ENCODE data around the gene SELE. TPM values are rescaled to one million over a fixed set of nuclear protein-coding genes. Genes with fewer than 3 reads are reported as not detected.

The SELE gene
- total and polyA plus RNA-seq, 9 of the 15 experiments (the other 6 are each of a cell fraction or from before 2014, with no cell fraction given), result 0.08 TPM; not detected in 8

DNA sequence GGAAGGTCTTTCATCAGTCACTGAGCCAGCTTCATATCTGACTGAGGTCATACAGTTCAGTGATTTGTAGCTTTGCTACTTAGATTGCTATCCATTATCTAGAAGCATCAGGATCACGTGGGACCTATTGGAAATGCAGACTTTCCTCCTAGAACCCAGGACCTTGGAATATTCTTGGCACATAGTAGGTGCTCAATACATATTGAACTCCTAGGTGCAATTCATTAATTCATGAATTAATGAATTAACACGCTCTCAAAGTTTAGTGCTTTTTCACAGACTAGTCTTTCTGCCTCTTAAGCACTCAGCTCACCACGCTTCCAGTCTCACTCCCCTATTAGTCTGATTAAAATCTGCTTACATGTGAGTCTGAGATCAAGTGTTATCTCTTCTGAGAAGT, 48.7 kb upstream of the SELE start:
- FAIRE-seq (peak; percentile 52), DNase-seq (ENCODE audit: extremely low read depth in 1 of 4, low spot score in 3 of 4) (no peak), ATAC-seq (no peak)
- no TSS peak for BruUV-seq (replicated peaks)
- Histone ChIP-seq H3K4me2 (ENCODE audit: insufficient read depth, low read length) (no peak overlapping the region), H3K27ac (ENCODE audit: extremely low read depth, low read depth, low read length) (no peak overlapping the region), H3K9me1 (ENCODE audit: control insufficient read depth, insufficient read depth, low read length) (no peaks in the 10 kb centered on the region), H2AFZ (ENCODE audit: low read depth, low read length) (no peak overlapping the region), H3K79me2 (ENCODE audit: control insufficient read depth, insufficient read depth, low read length) (no peaks in the 10 kb centered on the region), H3K9me3 (replicated peaks; ENCODE audit: control insufficient read depth, insufficient read depth, low read depth, low read length) (no peaks in the 10 kb centered on the region), H3K36me3 (ENCODE audit: control insufficient read depth, insufficient read depth, low read length) (no peaks in the 10 kb centered on the region), H3K4me1 (replicated peaks in 1 of 2; ENCODE audit: control insufficient read depth in 2 of 2, insufficient read depth in 2 of 2, low read length in 2 of 2) (peaks cover 0 to 3% of the 10 kb centered on the region in 2 experiments; a peak in 1 of 5 replicates), H3K27me3 (ENCODE audit: control insufficient read depth in 2 of 2, insufficient read depth in 2 of 2, low read length in 2 of 2) (peaks cover 2 to 14% of the 10 kb centered on the region in 2 experiments; a peak in 3 of 5 replicates), H4K20me1 (replicated peaks; ENCODE audit: control insufficient read depth, insufficient read depth, low read length) (no peaks in the 10 kb centered on the region), H3K4me3 (no peak overlapping the region), H3K9ac (ENCODE audit: insufficient read depth in 1 of 2, low read depth in 2 of 2, low read length in 2 of 2) (no peak overlapping the region)
- intact Hi-C loops (cut with micrococcal nuclease), result no loop called here
- in situ Hi-C loops (cut with MboI), result no loop called here
- WGBS (ENCODE audit: insufficient coverage, low coverage, missing lambda C conversion rate), result 3% methylated on average over 3 of the region's 3 CpGs
- ChIA-PET CTCF (ENCODE audit: low intra/inter-chr PET ratio) (no interaction called here), POLR2A (interaction anchor here (0.6 kb wide), 1 partner anchor 585 kb away, joined by 3 read pairs; no protein-coding TSS in a partner anchor)
- TF ChIP-seq RHOXF2B (CRISPR knock-in tag; conservative IDR thresholded peaks at IDR 0.05) (no peak), ZNF165 (CRISPR knock-in tag; IDR thresholded peaks at IDR 0.05; ENCODE audit: borderline replicate concordance) (no peak), ZKSCAN1 (IDR thresholded peaks at IDR 0.05; ENCODE audit: low read depth, low read length) (peak; percentile 69; the same call in 1 of the 2 replicates), ZNF24 (IDR thresholded peaks at IDR 0.05) (peak; percentile 88), ZNF134 (CRISPR knock-in tag; conservative IDR thresholded peaks at IDR 0.05) (no peak), MEIS2 (IDR thresholded peaks at IDR 0.05; ENCODE audit: partially characterized antibody) (peak; percentile 10)
- TF ChIP-seq, protein P1, sequence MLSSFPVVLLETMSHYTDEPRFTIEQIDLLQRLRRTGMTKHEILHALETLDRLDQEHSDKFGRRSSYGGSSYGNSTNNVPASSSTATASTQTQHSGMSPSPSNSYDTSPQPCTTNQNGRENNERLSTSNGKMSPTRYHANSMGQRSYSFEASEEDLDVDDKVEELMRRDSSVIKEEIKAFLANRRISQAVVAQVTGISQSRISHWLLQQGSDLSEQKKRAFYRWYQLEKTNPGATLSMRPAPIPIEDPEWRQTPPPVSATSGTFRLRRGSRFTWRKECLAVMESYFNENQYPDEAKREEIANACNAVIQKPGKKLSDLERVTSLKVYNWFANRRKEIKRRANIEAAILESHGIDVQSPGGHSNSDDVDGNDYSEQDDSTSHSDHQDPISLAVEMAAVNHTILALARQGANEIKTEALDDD (IDR thresholded peaks at IDR 0.05), result 0 out of 2 replicates have a peak, but pooled peaks have one; percentile 25

Data from K562 (cell line).